ENCODE measurements around the gene PLIN3. TPM values are rescaled to one million over a fixed set of nuclear protein-coding genes. Genes with fewer than 3 reads are reported as not detected.
"Not testable (repeated sequence)": the region's sequence is repeated elsewhere in the genome, so short reads cannot be mapped to it uniquely, and the experiment has no call there.

The PLIN3 gene
- total RNA-seq, 2 experiments from 2014 or later, result 22.8 to 25.5 TPM

DNA sequence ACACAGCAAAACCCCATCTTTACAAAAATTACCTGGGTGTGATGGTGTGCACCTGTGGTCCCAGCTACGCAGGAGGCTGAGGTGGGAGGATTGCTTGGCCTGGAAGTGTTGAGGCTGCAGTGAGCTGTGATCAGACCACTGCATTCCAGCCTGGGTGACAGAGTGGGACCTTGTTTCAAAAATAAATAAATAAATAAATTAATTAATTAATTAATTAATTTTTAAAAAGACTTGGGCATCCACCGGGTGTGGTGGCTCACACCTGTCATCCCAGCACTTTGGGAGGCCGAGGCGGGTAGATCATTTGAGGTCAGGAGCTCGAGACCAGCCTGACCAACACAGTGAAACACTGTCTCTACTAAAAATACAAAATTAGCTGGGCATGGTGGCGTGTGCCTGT lies 62.3 kb downstream of the PLIN3 start:
- ATAC-seq (ENCODE audit: low read depth); POLR2A ChIA-PET; H3K4me3 Mint-ChIP-seq; H3K9me3 Mint-ChIP-seq; H3K4me1 Mint-ChIP-seq; DNase-seq; H3K36me3 Mint-ChIP-seq; H3K27ac Mint-ChIP-seq; H3K27me3 Mint-ChIP-seq: not testable (repeated sequence)

DNA sequence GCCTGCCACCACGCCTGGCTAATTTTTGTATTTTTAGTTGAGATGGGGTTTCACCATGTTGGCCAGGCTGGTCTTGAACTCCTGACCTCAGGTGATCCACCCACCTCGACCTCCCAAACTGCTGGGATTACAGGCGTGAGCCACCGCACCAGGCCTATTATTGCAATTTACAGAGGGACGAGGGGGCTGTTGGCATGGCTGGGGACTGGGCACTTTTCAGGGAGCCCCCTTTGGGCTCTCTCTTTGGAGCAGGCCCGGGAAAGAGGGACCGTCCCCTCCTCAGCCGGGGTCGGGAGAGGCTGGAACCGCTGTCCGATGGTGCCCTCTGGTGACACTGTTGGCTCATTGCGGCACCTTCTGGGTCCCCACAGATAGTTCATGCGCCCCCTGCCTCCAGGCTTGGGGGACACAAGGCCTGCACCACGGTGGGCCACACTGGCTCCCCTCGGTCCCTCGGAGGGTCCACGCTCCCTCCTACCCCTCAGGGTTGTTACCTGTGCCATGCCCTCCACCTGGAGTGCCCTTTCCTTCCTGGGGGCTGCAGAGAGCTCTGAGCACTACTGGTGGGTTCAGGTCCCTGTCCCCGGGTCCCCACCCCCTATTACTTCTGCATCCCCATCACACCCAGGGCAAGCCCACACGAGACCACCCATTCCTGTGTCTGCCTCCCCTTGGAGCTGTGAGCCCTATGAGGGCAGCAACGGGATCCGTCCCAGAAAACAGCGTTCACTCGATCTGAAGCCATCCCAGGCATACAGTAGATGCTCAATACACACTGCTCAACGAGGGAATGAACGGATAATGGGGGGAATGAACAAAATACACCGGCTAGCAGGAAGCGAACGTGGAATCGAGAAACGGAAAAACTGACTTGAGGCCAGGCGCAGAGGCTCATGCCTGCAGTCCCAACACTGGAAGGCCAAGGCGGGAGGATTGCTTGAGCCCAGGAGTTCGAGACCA lies 63.5 kb downstream of the PLIN3 start:
- Mint-ChIP-seq H3K27me3 (no peaks in the 10 kb centered on the region), H3K27ac (no peak overlapping the region), H3K9me3 (no peaks in the 10 kb centered on the region), H3K4me3 (no peak overlapping the region), H3K36me3 (no peaks in the 10 kb centered on the region), H3K4me1 (no peaks in the 10 kb centered on the region)
- ATAC-seq (ENCODE audit: low read depth), result peak; percentile 93
- POLR2A ChIA-PET, result interaction anchor here (0.5 to 1.3 kb wide), 2 partner anchors 13 to 507 kb away, joined by 3 to 6 read pairs; partner anchors contain the start of gene FEM1A
- DNase-seq, result peak; percentile 71

DNA sequence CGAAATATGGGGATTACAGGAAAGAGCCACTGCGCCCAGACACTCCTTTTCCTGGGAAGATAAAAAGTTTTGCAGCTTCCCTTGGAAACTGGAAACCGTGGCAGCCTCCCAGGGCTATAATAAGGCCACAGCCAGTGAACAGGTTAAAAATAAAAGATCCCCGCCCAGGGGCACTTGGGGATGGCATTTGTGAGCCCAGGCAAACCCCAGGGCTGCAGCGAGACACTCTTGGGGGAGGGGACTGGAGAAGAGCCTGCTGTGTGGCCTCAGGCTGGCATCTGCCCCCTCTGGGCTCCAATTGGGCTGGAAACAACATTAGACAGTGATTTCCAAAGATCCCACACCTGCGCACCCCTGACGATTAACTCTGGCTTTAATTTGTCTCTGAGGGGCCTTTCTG lies 64.8 kb downstream of the PLIN3 start:
- no peak for DNase-seq
- Mint-ChIP-seq H3K36me3 (peaks cover 5% of the 10 kb centered on the region), H3K4me3 (no peak overlapping the region), H3K27ac (no peak overlapping the region), H3K4me1 (no peaks in the 10 kb centered on the region), H3K9me3 (no peaks in the 10 kb centered on the region), H3K27me3 (no peaks in the 10 kb centered on the region)
- ATAC-seq (ENCODE audit: low read depth), result no peak
- POLR2A ChIA-PET, result no interaction called here

DNA sequence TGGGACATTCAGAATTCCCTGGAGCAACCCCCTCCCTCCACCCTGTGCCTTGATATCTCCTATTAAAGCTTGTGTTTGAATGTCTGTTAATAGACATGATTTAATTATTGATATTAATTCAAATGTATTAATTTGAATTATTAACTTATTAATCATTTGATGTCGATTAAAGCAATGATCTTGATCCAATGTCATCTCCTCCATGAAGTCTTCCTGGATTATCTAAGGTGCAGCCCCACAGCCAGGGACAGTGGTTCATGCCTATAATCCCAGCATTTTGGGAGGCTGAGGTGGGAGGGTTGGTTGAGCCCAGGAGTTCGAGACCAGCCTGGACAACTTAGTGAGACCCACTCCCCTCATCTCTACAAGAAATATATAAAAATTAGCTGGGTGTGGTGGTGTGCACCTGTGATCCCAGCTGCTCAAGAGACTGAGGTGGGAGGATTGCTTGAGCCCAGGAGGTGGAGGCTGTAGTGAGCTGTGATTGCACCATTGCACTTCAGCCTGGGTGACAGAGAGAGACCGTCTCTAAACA lies 66.3 kb downstream of the PLIN3 start:
- Mint-ChIP-seq H3K4me1 (no peaks in the 10 kb centered on the region), H3K36me3 (peaks cover 8% of the 10 kb centered on the region), H3K27ac (no peak overlapping the region)

DNA sequence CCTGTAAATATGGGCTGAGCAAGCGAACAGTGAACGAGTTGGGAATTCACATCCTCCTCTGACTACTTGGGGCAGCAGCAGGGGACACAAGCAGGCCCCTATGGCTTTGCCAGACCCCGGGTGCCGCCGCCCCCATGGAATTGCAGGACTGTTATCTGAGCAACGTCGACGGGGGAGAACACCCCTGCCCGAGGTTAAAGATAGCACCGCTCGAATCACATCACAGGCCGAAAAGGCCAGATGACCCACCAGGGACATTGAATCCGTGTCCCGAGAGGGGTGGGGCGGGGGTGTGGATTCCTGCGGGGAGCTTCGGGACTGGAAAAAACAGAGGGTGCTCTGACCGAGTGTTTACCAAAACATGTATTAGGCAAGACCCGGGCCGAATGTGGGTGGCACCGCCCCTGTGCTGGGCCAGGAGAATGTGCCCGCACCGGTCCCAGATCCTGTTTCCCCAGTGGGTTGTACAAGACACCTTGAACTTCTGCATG lies 66.8 kb downstream of the PLIN3 start:
- DNase-seq, result no peak
- Mint-ChIP-seq H3K4me3 (no peak overlapping the region), H3K4me1 (no peaks in the 10 kb centered on the region), H3K27me3 (no peaks in the 10 kb centered on the region), H3K27ac (no peak overlapping the region), H3K9me3 (no peaks in the 10 kb centered on the region), H3K36me3 (peaks cover 8% of the 10 kb centered on the region)
- ATAC-seq (ENCODE audit: low read depth), result no peak
- POLR2A ChIA-PET, result interaction anchor here (1.4 kb wide), 1 partner anchor 49 kb away, joined by 3 read pairs; no protein-coding TSS in a partner anchor

More for the DNA sequence above, 66.3 kb downstream of the PLIN3 start:
- DNase-seq, result no peak
- Mint-ChIP-seq H3K4me3 (no peak overlapping the region), H3K9me3 (no peaks in the 10 kb centered on the region), H3K27me3 (no peaks in the 10 kb centered on the region)
- POLR2A ChIA-PET, result interaction anchor here (0.7 to 1.4 kb wide), 2 partner anchors 49 to 115 kb away, joined by 3 to 4 read pairs; no protein-coding TSS in a partner anchor
- ATAC-seq (ENCODE audit: low read depth), result no peak

DNA sequence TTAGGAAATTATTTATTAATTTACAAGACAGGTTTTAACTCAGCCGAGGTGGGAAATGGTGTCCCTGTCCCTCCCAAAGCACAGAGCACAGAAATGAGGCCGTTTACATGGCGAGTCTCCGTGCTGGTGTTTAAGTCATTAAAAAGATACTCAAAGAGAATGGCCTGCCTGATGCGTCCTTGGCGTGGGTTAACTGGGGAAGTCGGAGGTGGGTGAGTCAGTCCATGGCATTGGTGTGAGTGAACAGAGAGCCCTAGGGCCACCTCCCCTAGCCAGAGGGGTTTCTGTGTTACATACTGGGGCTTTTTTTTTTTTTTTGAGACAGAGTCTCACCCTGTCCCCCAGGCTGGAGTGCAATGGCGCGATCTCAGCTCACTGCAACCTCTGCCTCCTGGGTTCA lies 72.1 kb downstream of the PLIN3 start:
- no peak for DNase-seq
- no peaks in the 10 kb centered on the region for H3K27me3 Mint-ChIP-seq
- H3K4me3 Mint-ChIP-seq, result no peak overlapping the region
- no peaks in the 10 kb centered on the region for H3K9me3 Mint-ChIP-seq
- POLR2A ChIA-PET, result no interaction called here
- ATAC-seq (ENCODE audit: low read depth), result no peak
- no peak overlapping the region for H3K27ac Mint-ChIP-seq
- H3K4me1 Mint-ChIP-seq, result peaks cover 18% of the 10 kb centered on the region
- peaks cover 10% of the 10 kb centered on the region for H3K36me3 Mint-ChIP-seq

DNA sequence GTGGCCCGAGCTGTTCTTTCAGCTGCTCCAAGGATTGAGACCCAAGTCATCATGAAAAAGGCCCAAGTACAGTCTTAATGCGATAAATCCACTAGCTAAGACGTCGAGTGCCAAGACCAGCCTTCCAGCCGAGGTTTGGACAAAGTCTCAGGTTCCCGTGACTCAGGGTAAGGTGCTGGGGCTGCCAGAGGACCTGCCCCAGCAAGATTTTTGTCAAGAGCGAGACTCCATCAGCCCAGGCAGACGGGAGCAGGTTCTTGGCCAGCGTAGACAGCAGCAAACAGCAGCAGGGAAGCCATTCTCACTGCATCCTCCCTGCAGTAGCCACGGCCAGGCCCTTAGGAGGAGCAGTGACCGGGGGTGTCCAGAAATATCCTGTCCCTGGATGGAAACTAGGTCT lies 72.5 kb downstream of the PLIN3 start:
- no peaks in the 10 kb centered on the region for H3K9me3 Mint-ChIP-seq
- no peak overlapping the region for H3K4me3 Mint-ChIP-seq
- ATAC-seq (ENCODE audit: low read depth), result no peak
- no peak overlapping the region for H3K27ac Mint-ChIP-seq
- no peaks in the 10 kb centered on the region for H3K27me3 Mint-ChIP-seq
- POLR2A ChIA-PET, result no interaction called here
- no peak for DNase-seq
- H3K4me1 Mint-ChIP-seq, result peaks cover 18% of the 10 kb centered on the region
- peaks cover 10% of the 10 kb centered on the region for H3K36me3 Mint-ChIP-seq

DNA sequence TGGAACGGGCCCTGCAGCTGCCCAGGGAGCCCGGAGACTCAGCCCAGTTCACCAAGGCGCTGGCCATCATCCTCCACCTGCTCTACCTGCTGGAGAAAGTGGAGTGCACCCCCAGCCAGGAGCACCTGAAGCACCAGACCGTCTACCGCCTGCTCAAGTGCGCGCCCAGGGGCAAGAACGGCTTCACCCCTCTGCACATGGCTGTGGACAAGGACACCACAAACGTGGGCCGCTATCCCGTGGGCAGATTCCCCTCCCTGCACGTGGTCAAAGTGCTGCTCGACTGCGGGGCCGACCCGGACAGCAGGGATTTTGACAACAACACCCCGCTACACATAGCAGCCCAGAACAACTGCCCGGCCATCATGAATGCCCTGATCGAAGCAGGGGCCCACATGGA lies 74.2 kb downstream of the PLIN3 start:
- POLR2A ChIA-PET; ATAC-seq (ENCODE audit: low read depth); H3K36me3 Mint-ChIP-seq; H3K27ac Mint-ChIP-seq; H3K9me3 Mint-ChIP-seq; H3K27me3 Mint-ChIP-seq: not testable (repeated sequence)
- Mint-ChIP-seq H3K4me3 (peak overlapping the region; percentile 81), H3K4me1 (peaks cover 18% of the 10 kb centered on the region)
- DNase-seq, result peak; percentile 32

DNA sequence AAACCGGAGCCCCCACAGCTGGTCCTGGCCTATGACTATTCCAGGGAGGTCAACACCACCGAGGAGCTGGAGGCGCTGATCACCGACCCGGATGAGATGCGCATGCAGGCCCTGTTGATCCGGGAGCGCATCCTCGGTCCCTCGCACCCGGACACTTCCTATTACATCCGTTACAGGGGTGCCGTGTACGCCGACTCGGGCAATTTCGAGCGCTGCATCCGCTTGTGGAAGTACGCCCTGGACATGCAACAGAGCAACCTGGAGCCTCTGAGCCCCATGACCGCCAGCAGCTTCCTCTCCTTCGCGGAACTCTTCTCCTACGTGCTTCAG lies 74.6 kb downstream of the PLIN3 start:
- H3K36me3 Mint-ChIP-seq; H3K27ac Mint-ChIP-seq; H3K27me3 Mint-ChIP-seq; DNase-seq; H3K9me3 Mint-ChIP-seq; ATAC-seq (ENCODE audit: low read depth): not testable (repeated sequence)
- POLR2A ChIA-PET, result interaction anchor here (1.9 kb wide), 1 partner anchor 17 kb away, joined by 4 read pairs; no protein-coding TSS in a partner anchor
- Mint-ChIP-seq H3K4me1 (peaks cover 18% of the 10 kb centered on the region), H3K4me3 (peak overlapping the region; percentile 81)

DNA sequence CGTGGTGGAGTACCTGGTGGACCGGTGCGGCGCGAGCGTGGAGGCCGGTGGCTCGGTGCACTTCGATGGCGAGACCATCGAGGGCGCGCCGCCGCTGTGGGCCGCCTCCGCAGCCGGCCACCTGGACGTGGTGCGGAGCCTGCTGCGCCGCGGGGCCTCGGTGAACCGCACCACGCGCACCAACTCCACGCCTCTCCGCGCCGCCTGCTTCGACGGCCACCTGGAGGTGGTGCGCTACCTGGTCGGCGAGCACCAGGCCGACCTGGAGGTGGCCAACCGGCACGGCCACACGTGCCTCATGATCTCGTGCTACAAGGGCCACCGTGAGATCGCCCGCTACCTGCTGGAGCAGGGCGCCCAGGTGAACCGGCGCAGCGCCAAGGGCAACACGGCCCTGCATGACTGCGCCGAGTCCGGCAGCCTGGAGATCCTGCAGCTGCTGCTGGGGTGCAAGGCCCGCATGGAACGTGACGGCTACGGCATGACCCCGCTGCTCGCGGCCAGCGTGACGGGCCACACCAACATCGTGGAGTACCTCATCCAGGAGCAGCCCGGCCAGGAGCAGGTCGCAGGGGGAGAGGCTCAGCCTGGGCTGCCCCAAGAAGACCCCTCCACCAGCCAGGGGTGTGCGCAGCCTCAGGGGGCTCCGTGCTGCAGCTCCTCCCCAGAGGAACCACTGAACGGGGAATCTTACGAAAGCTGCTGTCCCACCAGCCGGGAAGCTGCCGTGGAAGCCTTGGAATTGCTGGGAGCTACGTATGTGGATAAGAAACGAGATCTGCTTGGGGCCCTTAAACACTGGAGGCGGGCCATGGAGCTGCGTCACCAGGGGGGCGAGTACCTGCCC lies 75.2 kb downstream of the PLIN3 start:
- POLR2A ChIA-PET, result interaction anchor here (0.6 to 2.4 kb wide), 7 partner anchors 12 to 176 kb away, joined by 3 to 28 read pairs (median 5); partner anchors contain the start of genes DPP9 and KDM4B
- not testable (repeated sequence) for ATAC-seq (ENCODE audit: low read depth); H3K9me3 Mint-ChIP-seq; H3K36me3 Mint-ChIP-seq; DNase-seq; H3K27me3 Mint-ChIP-seq
- peak overlapping the region; percentile 85 for H3K27ac Mint-ChIP-seq
- peak overlapping the region; percentile 89 for H3K4me3 Mint-ChIP-seq
- peaks cover 18% of the 10 kb centered on the region for H3K4me1 Mint-ChIP-seq

DNA sequence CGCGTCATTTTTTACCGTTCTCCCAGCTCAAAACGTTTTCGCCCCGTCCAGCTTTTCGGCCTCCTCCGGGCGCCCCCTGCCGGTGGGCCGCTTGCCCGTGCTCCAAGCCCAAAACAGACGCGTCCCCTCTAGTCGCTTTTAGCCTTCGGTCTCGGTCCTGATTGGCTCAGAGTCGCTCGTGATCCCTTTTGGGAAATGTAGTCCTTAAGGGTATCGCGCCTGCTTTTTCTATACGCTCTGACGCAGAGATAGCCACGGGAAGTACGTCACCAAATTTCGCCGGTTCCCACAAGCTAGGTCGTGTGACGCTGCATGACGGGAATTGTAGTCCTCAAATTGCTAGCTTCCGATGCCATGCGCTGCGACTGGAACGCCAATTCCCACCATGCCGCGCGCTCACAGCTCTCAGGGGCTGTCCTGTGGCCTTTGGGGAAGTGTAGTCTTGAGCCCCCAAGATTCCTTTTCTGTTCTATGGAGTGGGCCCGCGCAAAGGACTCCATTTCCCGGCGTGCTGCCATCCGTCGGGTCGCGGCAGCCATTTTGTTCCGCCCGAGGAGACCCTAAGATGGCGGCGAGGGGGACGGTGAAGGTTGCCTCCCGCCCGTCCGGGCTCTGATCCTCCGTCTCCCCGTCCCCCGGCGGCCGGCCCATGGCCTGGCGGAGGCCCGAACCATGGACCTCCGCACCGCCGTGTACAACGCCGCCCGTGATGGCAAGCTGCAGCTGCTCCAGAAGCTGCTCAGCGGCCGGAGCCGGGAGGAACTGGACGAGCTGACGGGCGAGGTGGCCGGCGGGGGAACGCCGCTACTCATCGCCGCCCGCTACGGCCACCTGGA lies 76.1 kb downstream of the PLIN3 start, which contains the start of gene FEM1A:
TSS of gene FEM1A (plus strand) at position 552 of the 836 bp plus-strand sequence. CDS start at position 673, 121 bp downstream.
- Mint-ChIP-seq H3K9me3 (no peaks in the 10 kb centered on the region), H3K27me3 (no peaks in the 10 kb centered on the region), H3K4me1 (peaks cover 18% of the 10 kb centered on the region), H3K36me3 (peaks cover 2% of the 10 kb centered on the region), H3K27ac (peak within 1 kb of the TSS; percentile 85), H3K4me3 (peak within 1 kb of the TSS; percentile 89)
- DNase-seq, result peak; percentile 98
- POLR2A ChIA-PET, result interaction anchor here (0.6 to 2.4 kb wide), 9 partner anchors 13 to 177 kb away, joined by 3 to 28 read pairs (median 4); partner anchors contain the start of genes DPP9 and KDM4B
- ATAC-seq (ENCODE audit: low read depth), result peak; percentile 97

Data from activated naive CD8-positive, alpha-beta T cell treated with anti-CD3 and anti-CD28 coated beads, Interleukin-2, amount 10 ng/mL, durations not matched to agents 7 days and 5 days (primary cell).